Measurements from ENCODE around the gene NR1I3.
"Not testable (repeated sequence)": the region's sequence is repeated elsewhere in the genome, so short reads cannot be mapped to it uniquely, and the experiment has no call there.

Gene NR1I3

DNA sequence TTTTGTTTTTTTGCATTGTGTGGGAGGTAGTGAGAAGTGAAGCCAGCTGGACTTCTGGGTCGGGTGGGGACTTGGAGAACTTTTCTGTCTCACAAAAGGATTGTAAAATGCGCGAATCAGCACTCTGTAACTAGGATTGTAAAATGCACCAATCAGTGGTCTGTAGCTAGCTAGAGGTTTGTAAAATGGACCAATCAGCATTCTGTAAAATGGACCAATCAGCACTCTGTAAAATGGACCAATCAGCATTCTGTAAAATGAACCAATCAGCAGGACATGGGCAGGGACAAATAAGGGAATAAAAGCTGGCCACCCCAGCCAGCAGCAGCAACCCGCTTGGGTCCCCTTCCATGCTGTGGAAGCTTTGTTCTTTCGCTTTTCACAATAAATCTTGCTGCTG, 12.1 kb upstream of the NR1I3 start:
- not testable (repeated sequence) for DNase-seq

DNA sequence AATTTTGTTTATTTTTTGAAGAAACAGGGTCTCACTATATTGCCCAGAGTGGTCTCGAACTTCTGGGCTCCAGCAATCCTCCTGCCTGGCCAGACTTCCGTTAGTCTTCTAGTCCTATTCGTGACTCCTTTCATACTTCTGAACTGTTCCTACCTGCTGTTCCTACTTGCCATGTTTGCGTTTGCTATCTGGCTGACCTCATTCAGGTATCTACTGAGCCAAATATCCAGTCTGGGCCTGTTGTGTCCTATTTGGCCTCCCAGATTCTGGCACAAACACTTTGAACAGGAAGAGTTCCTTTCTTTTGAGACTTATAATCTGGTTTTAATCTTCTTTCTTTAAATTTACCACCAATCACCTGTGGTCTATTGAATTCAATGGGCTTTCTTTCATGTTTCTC, 6.9 kb upstream of the NR1I3 start:
- DNase-seq = no peak

DNA sequence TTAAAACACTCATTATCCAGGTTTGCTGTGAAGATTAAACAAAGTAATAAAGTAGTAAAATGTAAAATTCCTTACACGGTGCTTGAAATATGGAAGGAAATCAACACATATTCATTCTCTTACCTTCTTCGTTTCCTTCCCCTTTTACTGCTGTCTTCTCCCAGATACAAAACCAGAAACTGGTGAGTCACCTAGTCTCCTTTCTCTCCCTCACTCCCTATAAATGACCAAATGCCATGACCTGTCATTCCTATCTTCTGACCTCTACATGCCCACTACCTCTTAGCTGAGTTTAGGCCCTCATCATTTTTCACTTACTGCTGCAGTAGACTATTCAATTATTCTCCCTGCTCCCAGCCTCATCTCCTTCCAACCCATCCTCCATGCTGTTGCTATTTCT, 4.3 kb upstream of the NR1I3 start:
- DNase-seq = no peak

DNA sequence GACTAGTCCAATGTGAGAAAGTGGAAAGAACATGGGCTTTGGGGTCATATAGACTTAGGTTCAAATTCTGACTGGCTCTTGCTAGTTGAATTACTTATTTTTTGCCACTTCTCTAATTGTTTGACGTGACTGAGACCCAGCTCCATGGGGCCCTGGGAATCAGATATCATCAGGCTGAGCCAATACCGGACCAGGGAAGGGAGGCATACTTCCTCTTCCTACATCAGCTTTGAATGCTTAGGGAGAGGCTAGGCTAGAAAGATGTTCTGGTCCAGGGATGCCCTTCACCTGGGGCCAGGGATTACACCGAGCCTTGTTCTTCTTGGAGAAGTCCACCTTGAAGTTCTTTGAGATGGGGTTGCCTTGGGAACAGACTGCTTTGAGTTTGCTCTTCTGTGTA, 3.7 kb upstream of the NR1I3 start:
- no peak for DNase-seq

DNA sequence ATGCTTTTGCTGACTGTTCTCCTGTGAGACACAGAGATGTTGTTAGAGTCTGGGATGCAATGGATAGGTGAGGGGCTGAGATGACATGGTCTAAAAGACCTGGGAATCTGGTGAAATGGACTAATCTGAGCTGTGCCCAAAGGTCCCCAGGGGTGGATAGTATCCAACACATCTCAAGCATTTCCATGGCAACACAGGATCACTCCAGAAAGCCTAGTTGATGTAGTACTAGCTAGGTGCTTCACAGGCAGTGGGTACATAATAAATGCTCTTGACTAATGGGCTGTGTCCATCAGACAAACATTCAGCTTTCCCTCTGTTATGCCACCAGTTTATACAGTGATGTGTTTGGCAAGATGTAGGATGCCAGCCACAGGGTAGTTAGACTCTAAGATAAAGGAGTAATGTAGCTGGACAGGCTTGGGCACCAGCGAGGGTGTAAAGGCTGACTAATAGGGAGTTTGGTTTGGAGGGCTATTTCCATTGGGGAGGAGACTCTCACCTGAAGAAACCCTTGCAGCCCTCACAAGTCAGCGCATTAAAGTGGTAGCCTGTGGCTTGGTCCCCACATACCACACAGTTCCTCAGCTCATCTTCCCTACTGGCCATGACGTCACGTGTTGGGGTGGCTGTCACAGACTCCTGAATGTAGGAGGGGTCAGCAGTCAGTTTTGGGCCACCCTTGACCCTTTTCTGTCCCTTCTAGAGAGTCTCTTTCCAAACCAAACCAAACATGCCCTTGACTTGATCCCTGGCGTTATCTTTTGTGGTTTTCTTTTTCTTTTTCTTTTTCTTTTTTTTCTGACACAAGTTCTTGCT, 1.8 kb downstream of the NR1I3 start:
- no peak for DNase-seq

DNA sequence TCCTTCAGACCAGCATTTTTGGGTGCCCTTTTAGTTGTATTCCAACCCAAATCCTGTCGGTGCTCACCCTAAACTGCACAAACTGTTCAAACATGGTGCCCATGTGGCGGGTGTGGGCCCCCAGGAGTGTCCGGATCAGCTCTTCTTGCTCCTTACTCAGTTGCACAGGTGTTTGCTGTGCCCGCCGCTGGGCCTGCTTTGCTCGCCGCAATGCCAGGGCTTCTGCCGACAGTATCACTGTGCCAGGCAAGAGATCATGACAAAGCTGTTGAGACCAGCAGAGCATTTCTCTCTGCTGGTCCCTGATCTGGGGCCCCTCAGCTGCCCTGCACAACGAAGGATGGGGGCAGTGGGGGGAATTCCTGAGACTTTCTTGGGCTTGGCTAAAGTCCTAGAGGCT, 4.9 kb downstream of the NR1I3 start:
- no peak for DNase-seq

DNA sequence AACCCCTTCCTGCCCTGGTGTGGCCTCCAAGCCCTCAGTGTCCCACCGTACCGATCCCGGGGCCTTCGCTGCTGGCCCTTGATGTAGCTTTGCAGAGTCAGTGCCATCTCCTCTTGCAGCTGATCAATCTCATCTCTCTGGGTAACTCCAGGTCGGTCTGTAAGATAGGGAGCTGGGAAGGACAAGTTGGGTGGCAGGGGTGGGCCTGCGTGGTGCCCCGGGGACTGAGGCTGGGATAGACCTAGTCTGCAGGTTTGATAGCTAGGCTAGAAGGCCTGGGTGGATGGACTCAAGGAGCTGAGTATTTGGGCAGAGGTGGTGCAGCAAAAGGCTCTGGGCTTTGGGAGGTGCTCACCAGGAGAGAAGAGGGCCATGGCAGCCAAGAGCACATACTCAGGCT, 7.2 kb downstream of the NR1I3 start:
- no peak for DNase-seq

DNA sequence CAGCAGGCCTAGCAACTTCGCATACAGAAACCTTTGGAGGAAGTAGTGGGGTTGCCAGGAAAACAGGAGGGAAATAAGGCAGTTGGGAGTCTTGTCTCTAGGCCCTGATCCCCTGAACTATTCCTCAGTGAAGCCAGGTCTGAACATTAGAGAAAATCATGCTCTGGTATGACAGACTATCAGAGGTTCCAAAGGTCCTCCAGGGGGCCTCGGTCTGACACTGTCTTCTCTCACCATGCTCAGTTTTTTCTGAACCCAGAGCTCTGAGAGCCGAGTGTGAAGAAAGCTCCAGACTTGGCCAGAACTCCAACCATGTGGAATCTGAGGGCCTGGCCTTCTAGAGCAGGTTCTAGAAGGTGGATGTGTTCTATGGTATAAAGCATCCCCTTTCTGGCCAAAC, 8.1 kb downstream of the NR1I3 start:
- no peak for DNase-seq

DNA sequence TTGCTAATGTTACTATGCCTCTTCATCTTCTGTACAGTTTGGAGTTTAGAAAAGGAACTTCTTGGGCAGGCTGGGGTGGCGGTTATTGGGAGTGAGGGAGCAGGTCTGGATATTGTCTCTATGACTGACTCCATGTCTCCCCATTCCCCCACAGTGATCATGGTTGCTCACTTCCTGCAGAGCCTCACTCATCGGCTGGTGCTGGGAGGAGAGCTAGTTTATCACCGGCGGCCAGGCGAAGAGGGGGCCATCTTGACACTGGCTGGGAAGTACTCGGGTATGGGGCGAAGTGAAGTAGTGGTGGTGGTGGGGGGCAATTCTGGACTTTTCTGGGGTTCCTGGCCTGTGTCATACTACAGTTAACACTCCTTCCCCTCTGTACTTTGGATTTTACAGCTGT, 10.0 kb downstream of the NR1I3 start:
- DNase-seq = no peak

DNA sequence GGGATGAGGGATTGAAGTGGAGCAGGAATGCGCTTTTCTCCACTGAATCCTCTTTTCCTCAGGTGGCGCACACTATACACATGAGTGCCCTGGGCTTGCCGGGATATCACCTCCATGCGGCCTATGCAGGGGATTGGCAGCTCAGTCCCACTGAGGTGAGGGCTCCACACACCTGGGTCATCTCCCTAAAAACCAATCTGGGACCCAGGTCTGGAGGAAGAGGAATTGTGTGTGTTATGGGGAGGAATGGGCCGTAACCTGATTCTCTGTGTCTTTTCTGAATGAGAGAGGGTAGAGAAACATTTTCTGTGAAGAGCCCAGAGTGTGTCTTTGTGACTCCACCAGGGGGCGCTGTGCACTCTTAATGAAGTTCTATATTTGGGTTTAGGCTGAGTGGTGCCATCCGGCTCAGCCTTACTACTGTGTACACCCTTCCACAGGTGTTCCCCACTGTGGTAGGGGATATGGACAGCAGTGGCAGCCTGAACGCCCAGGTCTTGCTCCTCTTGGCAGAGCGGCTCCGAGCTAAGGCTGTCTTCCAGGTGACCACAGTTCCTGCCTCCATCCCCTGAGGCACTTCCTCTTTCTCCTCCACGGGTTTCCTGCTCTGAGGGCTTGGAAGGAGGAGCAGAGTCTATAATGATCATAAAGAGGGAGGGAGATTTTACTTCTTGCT, 10.7 kb downstream of the NR1I3 start:
- peak; percentile 90 to 93 for DNase-seq

DNA sequence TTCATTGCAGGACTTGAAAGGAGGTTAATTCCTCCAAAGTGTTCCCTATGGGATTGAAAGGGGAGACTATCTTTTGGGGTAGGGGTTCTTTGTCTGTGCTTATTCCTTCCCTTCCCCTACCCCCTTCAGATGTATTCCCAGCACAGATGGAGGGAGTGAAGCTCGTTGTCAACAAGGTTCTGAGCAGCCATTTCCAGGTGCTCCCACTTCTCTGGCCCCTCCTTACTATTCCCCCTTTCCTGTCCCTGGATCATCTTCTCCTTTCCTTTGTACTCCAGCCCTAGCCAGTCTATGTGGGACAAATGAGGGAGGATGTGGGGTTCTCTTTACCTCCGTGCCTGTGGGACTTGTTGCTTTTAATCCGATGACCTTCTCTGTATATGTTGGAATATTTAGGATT, 11.2 kb downstream of the NR1I3 start:
- no peak for DNase-seq

DNA sequence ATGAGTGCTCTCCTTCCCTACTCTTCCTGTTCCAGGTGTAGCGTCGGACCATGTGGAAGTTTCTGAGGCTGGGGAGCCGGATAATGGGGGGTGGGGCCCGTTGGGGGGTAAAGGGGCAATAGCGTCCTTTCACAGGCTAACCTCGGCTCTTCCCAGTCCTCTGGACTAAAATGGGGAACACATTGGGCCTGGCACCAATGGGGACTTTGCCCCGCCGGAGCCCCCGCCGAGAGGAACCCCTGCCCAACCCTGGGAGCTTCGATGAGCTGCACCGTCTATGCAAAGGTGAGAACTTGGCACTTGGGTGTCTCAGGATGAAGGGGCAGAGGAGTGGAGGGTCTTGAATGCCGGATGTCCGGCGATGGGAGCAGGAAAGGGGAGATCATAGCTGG, 11.7 kb downstream of the NR1I3 start:
- no peak for DNase-seq

DNA sequence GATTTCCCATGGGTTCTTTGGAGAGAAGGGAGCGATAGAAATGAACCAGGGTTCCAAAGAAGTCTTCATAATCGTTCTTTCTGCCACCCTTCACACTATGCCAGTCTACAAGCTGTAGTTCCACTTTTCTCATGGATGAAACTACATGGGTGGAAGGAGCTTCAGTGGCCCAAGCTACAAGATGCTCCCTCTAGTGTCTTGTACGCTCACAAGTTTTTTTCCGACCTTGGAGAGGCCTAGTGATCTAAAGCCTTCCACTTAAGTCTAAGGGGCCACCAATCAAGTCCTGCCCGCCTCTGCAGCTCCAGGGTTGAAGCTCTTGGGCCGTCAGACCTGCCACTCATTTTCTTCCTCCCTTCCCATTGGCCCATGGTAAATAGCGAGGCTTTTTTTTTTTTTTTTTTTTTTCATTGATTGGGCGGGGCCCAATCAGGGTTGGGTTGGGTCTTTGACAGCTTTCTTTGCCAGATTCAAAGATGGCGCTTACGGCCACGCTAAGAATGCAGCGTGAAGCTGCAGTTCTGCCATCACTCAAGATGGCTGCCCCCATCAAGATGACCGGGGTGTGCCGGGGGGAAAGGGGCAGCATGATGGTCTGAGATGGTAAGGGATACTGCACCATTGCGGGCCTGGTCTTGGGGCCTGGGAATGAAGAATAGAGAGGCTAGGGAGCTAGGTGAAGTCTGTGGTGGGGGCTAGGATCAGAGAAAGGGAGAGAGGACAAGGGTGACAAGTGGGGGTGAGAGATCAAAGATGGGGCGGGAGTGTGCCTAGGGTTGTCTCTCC, 12.3 kb downstream of the NR1I3 start, which contains the start of gene TOMM40L:
Gene TOMM40L, plus strand, starts transcription at position 527 of the 786 bp plus-strand sequence. CDS start 430 bp downstream, outside the sequence.
- peak; percentile 79 to 83 for DNase-seq

DNA sequence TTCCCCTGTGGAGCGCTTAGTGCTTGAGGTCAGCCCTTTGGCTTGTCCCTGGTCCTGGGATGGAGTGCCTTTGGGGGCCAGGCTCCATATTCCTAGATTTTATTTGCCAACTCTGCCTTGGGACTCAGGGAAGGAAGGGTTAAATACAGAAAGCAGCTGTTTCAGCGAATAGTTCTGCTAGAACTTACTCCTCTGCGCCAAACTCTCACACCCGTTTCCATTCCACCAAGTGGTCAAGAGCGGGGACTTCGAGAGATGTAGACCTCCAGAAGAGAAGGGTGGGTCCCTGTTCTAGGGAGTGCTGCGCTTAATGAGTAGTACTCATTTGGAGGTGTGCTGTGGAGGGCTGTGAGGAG, 12.8 kb downstream of the NR1I3 start:
- DNase-seq = no peak

DNA sequence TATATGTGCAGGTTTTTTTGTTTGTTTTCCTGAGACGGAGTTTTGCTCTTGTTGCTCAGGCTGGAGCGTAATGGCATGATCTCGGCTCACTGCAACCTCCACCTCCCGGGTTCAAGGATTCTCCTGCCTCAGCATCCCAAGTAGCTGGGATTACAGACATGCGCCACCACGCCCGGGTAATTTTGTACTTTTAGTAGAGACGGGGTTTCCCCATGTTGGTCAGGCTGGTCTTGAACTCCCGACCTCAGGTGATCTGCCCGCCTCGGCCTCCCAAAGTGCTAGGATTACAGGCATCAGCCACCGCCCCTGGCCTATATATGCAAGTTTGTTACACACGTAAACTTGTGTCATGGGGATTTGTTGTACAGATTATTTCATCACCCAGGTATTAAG, 13.3 kb downstream of the NR1I3 start:
- DNase-seq = not testable (repeated sequence)

DNA sequence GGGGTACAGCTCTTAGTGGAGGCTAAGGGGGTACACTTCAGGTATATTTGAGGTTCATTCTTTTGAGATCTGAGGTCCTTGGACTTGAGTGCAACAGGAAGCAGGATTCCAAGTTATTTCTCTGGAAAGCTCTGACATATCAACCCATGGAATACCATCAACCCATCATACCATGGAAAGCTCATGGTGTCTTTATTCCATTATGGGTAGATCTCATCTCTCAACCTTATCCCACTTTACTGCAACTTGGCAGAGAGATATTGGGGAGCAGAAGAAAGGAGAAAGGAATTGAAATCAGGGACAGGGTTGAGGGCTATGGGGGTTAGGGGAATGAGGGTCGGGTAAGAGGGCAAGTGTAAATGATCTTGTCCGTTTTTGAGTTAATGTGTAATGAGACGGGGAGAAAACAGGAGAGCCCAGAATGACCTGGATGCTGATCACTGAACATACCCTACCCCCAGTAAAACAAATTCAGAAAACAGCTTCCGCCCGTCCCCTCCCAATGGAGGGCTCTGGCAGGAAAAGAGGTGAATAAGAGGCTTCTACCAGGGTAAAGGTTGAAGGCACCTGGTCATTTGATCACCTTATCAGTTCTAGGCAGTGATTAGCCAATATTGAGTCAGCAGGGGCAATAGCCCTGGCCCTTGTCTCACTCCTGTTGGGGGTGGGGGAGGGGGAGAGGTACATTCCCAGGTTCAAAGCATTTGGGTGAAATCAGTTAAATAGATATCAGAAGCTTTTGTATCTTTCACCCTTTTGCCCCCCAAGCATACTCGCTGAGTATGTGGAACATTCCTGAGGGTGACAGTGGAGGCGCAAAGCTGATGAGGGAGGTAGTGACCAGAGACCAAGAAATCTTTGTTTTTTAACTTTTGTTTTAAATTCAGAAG, 14.0 kb downstream of the NR1I3 start:
- no peak for DNase-seq

DNA sequence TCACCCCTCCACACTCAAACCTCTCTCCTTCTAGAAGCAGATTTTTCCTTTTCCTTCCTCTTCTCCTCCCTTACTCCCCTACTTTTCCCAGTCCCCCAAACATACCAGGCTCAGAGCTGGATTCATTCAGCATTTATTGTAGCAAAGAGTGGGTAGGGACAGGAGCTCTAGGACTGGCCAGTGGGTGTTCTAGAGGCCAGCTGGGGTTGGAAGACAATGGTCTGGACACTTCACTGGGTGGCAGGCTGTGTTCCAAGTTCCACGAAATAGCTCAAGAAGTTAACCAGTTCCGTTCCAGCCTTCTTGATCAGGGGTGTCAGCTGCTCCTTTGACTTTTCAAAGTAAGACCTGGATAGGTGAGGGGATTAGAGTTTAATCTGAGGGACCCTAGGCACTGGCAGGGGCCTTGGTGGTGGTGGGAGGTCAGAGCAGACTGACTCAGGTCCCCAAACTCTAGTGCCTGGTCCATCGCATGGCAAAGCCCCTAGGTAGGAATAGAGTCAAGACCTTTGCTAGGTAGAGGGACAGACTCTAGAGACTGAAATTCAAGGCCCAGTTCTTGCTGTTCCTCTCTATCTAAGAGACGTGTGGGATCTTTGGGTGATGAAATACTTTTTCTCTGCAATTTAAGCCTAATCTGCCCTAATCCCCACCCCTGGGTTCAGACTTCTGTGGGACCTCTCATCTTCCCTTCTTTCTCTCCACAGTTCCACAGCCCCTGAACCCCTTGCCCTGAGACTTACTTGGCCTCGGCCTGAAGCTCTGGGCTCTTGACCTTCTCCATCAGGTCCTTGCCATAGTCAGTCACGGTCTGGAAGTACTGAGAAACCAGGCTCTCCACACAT, 15.6 kb downstream of the NR1I3 start:
- no peak for DNase-seq

DNA sequence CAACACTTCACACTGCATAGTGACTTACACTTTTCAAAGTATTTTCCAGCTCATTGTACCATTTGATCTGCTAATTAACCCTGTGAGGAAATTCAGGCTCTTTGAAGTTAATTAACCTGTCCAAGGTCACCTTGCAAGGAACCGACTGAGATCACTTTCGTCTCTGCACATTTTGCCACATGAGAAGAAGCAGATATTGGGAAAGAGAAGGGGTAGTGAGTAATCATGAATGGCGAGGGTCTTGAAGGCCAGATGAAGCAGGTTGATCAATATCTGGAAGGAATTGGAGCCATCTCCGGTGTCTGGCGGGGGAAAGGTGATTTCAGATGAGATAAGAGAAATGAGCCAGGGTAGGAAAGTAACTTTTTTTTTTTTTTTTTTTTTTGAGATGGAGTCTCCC, 18.0 kb downstream of the NR1I3 start:
- no peak for DNase-seq

DNA sequence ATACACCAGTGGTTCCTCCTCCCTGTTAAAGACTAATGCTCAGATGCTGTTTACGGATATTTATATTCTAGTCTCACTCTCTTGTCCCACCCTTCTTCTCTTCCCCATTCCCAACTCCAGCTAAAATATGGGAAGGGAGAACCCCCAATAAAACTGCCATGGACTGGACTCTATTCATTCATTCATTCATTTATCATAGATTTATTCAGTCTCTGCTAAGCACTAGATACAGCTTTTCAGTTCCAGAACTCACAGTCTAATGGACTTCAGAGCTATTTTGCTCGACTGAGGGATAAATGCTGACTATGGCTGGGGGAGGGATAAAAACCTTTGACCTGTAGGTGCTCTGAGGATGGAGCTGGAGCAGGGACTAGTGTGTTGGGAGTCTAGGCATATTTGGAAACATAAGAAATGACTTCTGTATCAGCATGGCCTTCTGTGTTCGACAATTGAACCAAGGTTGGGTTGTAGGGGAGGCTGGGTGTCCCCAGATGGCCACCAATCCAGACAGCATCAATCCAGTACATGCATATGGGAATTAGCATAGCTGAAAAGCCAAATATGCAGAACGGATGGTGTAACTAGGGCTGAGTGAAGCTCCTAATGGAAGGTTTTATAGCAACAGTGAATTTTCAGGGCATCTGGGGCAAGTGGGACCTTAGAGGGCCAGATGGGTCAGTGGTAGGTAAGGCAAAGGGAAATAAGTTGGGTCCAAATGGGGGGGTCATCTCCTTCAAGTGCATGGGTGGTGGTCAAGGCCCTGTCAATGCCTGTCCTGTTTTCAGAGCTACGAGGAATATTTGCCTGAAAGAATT, 18.7 kb downstream of the NR1I3 start:
- DNase-seq = no peak

DNA sequence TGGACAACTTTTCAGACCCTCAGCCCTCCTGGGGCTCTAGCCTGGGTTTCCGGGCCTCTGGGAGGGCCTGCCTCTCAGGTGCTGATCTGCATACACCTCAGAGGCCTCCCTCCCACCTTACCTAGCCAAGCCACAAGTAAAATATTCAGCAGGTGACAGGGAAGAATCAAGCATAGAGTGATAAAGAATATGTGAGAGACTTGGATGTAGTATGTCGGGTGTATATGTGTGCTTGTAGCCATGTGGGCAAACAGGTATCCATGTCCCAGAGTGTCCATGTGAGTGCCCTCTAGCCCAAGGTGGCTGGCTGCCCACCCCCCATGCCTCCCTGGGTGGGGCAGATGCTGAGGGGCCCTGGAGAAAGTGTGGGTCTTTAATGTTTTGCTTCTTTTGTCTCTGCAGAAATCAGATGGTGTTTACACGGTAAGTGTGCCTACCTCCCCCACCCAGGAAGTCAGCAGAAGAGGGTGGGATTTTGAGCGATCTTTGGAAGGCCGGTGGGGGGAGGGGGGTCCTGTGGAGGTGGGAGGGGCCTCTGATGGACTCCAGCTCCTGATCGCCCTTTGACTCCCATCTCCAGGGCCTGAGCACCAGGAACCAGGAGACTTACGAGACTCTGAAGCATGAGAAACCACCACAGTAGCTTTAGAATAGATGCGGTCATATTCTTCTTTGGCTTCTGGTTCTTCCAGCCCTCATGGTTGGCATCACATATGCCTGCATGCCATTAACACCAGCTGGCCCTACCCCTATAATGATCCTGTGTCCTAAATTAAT, 19.5 kb downstream of the NR1I3 start:
- no peak for DNase-seq
